Breast epithelium (tissue), 3 donors: Measurements from ENCODE around the gene BCL2L11.

Source experiments
- CTCF ChIP-seq, 3 donors: fragments of 450-650 bp; IDR thresholded peaks; one replicate each; pipeline ENCODE4 v1.5.1; 2016 to 2017; ENCODE audit warnings: antibody characterized with exemption in 3 of 3, mild to moderate bottlenecking in 3 of 3, moderate library complexity in 3 of 3
- POLR2A ChIP-seq: fragments of 450-650 bp; IDR thresholded peaks from one replicate; pipeline ENCODE4 v1.6.1; 2016; ENCODE audit warnings: antibody characterized with exemption, mild to moderate bottlenecking, moderate library complexity

- TF ChIP-seq CTCF (IDR thresholded peaks at IDR 0.05), result no peak
- TF ChIP-seq POLR2A, result no peak
These were observed 54.9 kb downstream of the BCL2L11 start for GRCh38 chr2:111175615-111176014.
